ENCODE measurements around the gene RGS3.
"Not testable (repeated sequence)": the region's sequence is repeated elsewhere in the genome, so short reads cannot be mapped to it uniquely, and the experiment has no call there.

Gene RGS3

DNA sequence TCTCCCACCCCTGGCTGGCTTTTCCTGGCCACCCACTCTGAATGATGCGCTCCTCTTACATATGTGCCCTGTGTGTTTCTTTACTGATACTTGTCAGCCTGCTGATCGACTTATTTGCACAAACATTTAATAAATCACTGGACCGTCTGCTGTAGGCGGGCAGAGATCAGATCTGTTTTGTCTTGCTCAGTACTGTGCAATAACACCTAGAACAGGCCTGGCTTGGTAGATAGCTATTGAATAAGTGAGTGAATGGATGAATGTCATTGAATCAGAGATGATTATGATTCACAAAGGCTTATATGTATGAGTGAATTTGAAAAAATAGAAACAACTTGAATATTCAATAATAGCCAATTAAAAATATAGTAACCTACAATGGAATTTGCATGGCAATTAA, 165.1 kb downstream of the RGS3 start:
- in situ Hi-C loops (cut with HindIII; ENCODE audit: low sequenced_read_pairs) = loop anchor here (5.0 kb wide), 1 partner anchor 89 kb away; no protein-coding TSS in a partner anchor

DNA sequence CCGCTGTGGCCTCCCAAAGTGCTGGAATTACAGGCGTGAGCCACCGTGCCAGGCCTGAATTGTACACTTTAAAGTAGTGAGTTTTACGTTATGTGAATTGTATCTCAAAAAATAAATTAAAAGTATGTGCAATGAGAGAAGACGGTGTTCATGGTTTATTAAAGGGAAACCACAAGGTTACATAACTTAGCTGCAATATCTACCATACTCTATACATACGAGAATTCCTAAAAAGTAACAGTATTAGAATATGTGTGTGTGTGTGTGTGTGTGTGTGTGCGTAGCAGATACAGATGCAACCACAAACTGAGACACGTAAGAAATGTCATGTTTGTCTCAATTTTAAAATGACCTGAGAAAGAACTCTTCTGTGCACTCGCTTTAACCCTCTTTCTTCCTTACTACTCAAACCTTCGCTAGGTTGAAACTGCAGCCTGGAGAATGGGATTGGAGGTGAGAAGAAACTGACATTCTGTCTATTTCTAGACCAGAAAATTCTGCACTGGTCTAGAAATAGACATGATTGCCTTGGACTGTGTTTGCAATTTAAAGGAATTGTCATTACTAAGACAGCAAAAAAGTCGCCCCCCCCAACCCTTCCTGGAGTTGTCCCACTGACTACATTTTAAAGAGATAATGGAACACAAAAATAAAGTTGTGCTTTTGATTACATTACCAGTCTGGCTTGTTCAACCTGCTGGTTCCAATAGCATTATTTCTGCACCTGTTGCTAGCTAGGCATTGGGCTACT, 167.0 kb downstream of the RGS3 start:
- in situ Hi-C loops (cut with HindIII; ENCODE audit: low sequenced_read_pairs) = no loop called here

GRCh38 chr9:113631137-113631765, 167.7 kb downstream of the RGS3 start:
- in situ Hi-C loops (cut with HindIII; ENCODE audit: low sequenced_read_pairs) = no loop called here

- in situ Hi-C loops (cut with HindIII; ENCODE audit: low sequenced_read_pairs) = no loop called here
These were observed 168.5 kb downstream of the RGS3 start for GRCh38 chr9:113631871-113632665.

DNA sequence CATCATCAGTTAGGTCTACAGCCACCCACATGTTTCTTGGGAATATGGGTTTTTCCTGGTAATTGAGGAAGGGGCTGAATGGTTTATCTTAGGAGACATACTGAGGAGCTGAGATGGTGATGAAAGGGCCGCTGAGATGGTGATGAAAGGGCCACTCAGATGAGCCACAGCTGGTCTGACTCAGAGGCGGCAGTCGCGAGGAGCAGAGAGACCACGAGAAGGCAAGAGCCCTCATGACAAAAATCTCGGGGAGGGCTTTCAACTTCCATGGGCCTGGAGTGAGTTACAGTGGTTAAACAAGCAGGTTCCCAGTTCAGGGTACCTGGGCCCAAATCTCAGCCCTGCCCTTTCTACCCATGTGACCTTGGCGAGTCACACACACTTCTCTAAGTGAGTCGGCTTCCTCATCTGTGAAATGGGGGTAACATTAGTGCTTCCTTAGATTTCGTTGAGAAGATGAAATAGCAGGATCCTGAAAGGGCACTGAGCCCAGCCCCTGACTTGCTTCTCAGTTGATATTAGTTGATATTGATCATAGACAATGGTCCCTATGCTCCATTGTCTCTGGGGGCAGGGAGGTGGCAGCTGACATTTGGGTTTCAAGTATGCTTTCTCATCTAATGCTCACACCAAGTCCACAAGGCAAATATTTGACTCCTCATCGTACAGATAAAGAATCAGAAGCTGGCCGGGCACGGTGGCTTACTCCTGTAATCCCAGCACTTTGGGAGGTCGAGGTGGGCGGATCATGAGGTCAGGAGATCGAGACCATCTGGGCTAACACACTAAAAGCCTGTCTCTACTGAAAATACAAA, 169.5 kb downstream of the RGS3 start:
- in situ Hi-C loops (cut with HindIII; ENCODE audit: low sequenced_read_pairs) = no loop called here

DNA sequence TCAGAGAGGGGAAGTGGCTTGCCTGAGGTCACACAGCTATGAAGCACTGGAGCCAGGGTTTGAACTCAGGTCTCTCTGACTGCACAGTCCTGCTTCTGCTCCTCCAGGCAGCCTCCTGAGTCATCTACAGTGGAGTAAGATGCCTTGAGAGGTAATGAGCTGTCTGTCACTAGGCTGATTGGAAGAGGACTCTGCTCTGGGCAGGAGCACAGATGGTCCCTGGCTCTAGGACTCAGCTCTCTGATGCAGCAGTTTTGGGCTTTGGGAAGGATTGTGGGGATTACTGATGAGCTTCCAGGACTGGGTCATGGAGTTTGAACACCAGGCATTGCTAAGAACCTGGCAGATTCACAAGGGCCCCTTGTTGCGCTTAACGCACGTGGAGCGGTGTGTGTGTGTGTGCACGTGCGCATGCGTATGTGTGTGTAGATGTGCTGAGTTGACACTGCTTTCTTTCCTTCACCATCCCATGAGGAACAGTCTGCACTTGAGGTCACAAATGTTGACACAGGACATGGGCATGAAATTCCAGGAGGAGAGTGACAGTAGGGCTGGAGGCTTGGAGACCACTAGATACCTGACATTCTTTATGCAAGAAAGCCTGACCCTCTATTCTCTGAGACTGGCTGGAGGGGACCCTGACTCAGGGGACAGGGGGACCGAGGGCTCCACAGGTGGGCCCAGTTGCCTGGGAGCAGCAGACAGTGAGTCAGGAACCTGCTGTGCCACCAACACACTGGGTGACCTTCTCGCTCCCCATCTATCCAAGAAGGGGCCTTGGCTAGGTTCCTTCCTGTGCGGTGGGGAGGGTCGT, 170.5 kb downstream of the RGS3 start:
- in situ Hi-C loops (cut with HindIII; ENCODE audit: low sequenced_read_pairs) = no loop called here

DNA sequence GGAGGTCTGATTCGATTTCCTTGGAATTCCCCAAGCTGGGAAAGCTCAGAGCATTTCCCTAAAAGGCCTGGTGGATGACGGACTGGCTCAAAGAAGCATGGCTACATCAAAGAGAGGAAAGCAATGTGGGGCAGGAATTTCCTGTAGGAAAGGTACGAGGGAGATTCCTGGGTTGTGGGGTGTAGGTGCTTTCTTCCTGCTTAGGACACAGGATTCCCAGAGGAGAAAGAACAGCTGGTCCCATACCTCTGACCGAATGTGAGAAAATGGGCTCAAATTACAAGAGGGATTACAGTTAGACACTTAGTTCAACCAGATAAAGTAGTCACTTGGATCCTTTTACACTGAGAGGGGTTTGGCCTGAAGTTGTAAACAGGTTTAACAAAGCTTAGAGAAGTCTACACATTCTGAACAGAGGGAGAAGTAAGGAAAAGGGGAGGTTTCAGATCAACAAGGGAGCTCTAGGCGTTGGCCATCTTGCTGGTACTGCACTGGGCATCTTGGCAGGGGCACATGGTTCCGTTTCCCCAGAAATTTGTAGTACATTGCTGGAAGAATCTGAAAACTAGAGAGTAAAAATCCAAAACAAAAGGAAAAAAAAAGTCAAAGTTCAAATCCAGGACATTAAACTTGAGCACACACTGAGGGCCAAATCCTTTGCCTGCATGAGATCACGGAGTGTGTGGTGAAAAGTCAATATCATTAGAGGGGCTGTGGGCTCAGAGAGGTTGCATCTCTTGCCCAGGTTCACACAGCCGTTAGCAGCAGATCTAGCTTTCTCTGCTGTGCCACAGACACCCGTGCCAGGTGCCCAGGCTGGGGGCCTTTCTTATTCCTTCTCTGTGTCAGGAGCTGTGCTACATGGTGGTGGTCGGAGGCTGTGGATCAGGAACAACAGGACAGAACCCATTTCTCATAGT, 171.3 kb downstream of the RGS3 start:
- in situ Hi-C loops (cut with HindIII; ENCODE audit: low sequenced_read_pairs) = no loop called here

DNA sequence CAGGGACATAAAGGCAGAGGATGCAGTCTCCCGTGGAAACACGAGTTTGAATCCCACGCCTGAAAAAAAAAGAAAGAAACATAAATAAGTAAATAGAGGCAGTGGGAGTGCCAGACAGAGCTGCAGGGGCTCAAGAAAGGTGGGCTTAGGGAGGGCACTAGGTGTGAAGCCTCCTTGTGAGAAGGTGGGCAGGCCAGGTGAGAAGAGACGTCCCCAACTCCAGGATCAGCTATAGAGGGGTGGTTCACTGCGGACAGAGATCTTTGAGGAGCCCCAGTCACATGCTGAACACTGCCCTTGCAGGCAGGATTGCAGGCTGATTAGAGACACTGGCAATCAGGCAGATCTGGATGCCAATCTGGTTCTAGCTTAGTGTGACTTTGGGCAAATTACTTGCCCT, 172.1 kb downstream of the RGS3 start:
- in situ Hi-C loops (cut with HindIII; ENCODE audit: low sequenced_read_pairs) = no loop called here

DNA sequence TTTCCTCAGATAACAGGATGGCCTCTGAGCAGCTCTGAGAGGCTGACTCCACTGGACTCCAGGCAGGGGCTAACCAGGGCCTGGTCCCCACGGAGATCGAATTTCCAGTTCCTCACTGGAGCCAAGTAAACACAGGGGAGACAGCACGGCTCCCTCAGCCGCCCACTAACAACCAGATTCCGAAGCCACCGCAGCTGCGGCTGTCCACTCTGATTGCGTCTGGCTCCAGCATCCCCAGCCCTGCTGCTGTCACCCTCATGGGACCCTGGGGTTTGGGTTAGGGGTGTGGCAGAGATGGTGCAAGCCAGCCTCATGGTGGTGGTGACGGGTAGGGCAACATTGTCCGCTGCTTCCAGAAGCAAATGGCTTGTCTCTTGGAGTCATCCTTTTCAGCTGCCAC, 172.6 kb downstream of the RGS3 start:
- in situ Hi-C loops (cut with HindIII; ENCODE audit: low sequenced_read_pairs) = no loop called here

GRCh38 chr9:113636693-113637092, 173.2 kb downstream of the RGS3 start:
- in situ Hi-C loops (cut with HindIII; ENCODE audit: low sequenced_read_pairs) = no loop called here

DNA sequence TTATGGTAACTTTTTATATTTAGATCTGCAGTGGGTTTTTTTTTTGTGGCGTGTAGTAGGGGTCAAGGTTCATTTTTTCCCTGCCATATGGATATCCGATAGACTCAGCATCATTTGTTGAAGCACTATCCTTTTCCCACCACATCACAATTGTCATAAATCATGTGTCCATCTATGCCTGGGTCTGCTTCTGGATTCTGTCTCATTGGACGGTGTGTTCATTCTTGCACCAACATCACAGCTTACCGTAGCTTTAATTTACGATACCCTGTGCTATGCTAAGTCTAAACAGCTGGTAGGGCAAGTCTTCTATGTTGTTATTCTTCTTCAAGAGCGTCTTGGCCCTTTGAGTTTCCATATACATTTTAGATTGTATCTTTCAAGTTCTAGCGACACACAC, 175.0 kb downstream of the RGS3 start:
- in situ Hi-C loops (cut with HindIII; ENCODE audit: low sequenced_read_pairs) = no loop called here

- in situ Hi-C loops (cut with HindIII; ENCODE audit: low sequenced_read_pairs) = no loop called here
These were observed 175.4 kb downstream of the RGS3 start for GRCh38 chr9:113638897-113639296.

- in situ Hi-C loops (cut with HindIII; ENCODE audit: low sequenced_read_pairs) = not testable (repeated sequence)
These were observed 176.0 kb downstream of the RGS3 start for GRCh38 chr9:113639411-113639970.

DNA sequence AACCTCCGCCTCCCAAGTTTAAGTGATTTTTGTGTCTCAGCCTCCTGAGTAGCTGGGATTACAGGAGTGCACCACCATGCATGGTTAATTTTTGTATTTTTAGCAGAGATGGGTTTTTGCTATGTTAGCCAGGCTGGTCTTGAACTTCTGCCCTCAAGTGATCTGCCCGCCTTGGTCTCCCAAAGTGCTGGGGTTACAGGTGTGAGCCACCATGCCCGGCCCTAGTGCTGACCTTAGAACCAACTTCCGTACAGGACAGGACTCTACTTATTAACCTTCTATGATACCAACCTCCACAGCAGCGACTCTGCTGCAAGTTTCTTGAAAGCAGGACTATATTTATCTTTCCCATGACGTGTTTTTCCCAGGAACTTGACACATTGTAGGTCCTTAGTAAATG, 176.9 kb downstream of the RGS3 start:
- in situ Hi-C loops (cut with HindIII; ENCODE audit: low sequenced_read_pairs) = no loop called here

DNA sequence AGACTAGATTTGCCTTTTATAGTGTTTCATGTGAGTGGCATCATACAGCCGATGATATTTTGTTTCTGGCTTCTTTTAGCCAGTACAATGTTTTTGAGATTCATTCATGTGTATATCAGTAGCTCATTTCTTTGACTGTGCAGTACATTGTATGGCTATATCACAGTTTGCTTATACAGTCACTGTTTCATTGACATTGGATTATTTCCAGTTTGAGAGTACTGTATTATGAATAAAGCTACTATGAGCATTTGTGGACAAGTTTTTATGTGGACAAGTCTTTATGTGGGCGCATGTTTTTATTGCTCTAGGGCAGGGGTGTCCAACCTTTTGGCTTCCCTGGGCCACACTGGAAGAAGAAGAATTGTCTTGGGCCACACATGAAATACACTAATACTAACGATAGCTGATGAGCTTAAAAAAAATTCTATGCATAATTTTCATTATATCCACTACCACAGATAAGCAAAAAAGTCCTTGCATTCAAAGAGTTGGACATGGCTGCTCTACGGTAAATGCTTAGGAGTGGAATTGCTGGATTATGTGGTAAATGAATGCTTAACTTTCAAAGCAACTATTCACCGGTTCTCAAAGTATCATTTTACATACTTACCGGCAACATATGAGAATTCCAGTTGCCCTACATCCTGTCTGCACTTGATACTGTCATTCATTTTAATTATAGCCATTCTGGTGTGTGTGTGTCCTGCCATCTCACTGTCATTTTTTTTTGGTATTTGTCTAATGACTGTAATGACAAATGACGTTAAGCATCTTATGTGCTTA, 177.8 kb downstream of the RGS3 start:
- in situ Hi-C loops (cut with HindIII; ENCODE audit: low sequenced_read_pairs) = no loop called here

GRCh38 chr9:113644321-113644720, 180.8 kb downstream of the RGS3 start:
- in situ Hi-C loops (cut with HindIII; ENCODE audit: low sequenced_read_pairs) = no loop called here

DNA sequence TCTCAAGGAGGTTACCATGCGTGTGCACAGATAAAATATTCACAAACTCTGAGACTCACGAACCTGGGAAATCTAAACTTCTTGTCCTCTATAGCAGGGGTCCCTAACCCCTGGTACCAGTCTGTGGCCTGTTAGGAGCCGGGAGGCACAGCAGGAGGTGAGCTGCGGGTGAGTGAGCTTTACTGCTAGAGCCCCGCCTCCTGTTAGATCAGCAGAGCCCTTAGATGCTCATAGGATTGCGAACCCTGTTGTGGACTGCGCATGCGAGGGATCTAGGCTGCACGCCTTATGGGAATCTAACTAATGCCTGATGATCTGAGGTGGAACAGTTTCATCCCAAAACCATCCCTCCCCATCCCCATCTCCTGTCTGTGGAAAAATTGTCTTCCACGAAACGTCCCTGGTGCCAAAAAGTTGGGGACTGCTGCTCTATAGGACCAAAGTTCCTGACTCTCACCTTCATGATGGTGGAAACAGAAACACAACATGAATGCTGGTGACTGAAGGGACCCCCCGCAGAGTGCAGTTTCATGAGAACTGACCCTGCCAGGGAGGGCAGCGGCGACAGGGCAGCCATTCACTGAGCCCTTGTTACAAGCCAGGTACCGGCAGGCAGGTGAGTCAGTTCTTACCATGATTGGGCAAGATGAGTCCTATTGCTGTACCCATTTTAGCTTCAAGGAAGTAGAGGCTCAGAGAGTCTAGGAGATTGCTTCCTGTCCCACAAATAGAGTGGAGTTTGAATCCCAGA, 181.9 kb downstream of the RGS3 start:
- in situ Hi-C loops (cut with HindIII; ENCODE audit: low sequenced_read_pairs) = no loop called here

DNA sequence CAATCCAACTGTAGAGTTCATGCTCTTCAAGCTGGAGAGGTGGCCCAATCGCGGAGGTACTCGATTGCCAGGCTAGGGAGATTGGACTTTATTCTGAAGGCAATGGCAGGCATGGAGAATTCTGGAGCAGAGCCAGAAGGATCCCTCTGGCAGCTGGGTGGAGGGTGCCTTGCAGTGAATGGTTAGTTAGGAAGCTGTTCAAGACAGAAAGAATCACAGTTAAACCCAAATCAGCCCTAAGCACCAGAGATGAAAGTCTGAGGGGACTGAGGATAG, 182.4 kb downstream of the RGS3 start:
- in situ Hi-C loops (cut with HindIII; ENCODE audit: low sequenced_read_pairs) = no loop called here

All from endothelial cell of hepatic sinusoid (primary cell).